ENCODE results near the gene MIOX.

DNA sequence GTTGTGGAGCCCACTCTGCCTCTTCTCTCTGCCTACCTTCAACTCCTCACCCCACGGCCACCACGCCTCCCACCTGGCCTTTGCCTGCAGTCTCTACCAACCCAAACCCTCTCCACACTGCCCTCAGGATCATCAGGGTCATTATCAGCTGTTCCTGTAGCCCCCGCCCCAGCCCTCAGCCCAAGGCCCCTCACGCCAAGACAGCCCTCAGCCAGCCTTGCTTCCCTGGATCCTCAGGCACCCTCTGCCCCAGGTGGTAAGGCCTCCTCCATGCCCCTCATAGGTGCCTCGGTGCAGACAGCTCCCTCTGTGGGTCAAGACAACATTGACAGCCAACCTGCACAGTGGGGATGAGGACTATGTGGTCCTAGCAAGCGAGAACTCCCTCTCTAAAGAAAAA is 13.6 kb upstream of the MIOX start:
- TF ChIP-seq CTCF (conservative IDR thresholded peaks at IDR 0.05; ENCODE audit: low read depth, low read length) = peak; percentile 49
- no peak for TF ChIP-seq EZH2 (IDR thresholded peaks at IDR 0.05; ENCODE audit: borderline replicate concordance, low read depth, low read length, poor library complexity, severe bottlenecking)
